Ishikawa (cell line): Measurements from ENCODE around the gene DIAPH3.

Source experiments
- CEBPB ChIP-seq: IDR thresholded peaks from 2 replicates; pipeline ENCODE4 v1.6.1; 2012
- CREB1 ChIP-seq: IDR thresholded peaks from 2 replicates; pipeline ENCODE4 v1.6.1; 2012; ENCODE audit warnings: low read depth
- EGR1 ChIP-seq: IDR thresholded peaks from 2 replicates; pipeline ENCODE4 v1.6.1; 2012
- EP300 ChIP-seq: IDR thresholded peaks from 2 replicates; pipeline ENCODE4 v1.6.1; 2012; ENCODE audit warnings: borderline replicate concordance
- FOXM1 ChIP-seq: IDR thresholded peaks from 2 replicates; pipeline ENCODE4 v1.6.1; 2012; ENCODE audit warnings: low read depth, borderline replicate concordance
- MAX ChIP-seq: IDR thresholded peaks from 2 replicates; pipeline ENCODE4 v1.6.1; 2012
- NFIC ChIP-seq: IDR thresholded peaks from 2 replicates; pipeline ENCODE4 v1.6.1; 2012
- RAD21 ChIP-seq: IDR thresholded peaks from 2 replicates; pipeline ENCODE4 v1.6.1; 2012; ENCODE audit warnings: low read depth
- TAF1 ChIP-seq: IDR thresholded peaks from 2 replicates; pipeline ENCODE4 v1.6.1; 2012; ENCODE audit warnings: low read depth, mild to moderate bottlenecking
- TCF12 ChIP-seq: IDR thresholded peaks from 2 replicates; pipeline ENCODE4 v1.6.1; 2012; ENCODE audit warnings: low read depth
- TEAD4 ChIP-seq: IDR thresholded peaks from 2 replicates; pipeline ENCODE4 v1.6.1; 2012
- YY1 ChIP-seq: IDR thresholded peaks from 2 replicates; pipeline ENCODE4 v1.6.1; 2012; ENCODE audit warnings: low read depth
- ZBTB7A ChIP-seq: IDR thresholded peaks from 2 replicates; pipeline ENCODE4 v1.6.1; 2012; ENCODE audit warnings: low read depth
- TF ChIP-seq, protein P1 (sequence below): IDR thresholded peaks from 2 replicates; pipeline ENCODE4 v1.6.1; 2012
- TF ChIP-seq, protein P2 (sequence below): IDR thresholded peaks from 2 replicates; pipeline ENCODE4 v1.6.1; 2012; ENCODE audit warnings: low read depth, mild to moderate bottlenecking

DIAPH3 gene

DNA sequence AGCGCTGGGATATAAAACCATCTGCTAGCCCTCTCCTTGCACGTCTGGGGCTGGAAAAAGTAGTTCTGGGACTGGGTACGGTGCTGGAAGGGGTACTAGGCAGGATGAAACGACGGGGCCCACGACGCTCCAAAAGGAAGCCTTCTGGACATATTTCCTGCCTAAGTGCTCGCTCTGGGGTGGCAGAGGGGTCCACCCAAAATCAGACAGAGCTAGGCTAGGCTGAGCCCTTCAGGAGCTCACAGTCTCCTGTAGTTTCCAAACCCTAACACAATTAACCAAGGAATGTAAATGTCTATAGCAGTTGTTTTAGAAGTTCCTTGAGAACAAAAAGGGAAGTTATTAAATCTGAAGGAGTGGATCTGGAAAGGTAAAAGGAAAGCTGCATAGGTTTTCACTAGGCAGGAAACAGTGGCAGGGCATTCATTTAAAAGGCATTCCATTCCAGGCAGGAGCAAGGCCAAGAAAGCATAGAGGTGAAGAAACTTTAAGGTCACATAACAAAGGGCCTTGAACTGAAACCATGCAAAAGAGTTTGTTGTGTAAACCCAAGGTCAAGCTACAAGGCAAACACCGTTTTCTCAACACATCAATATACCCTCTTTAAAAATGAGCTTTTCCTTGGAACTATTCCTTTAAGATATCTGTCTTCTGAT, 634 bp upstream of the DIAPH3 start:
- TF ChIP-seq CEBPB (no peak), NFIC (no peak), TEAD4 (no peak), ZBTB7A (no peak), EP300 (no peak), TCF12 (no peak), RAD21 (no peak), CREB1 (no peak), MAX (no peak), EGR1 (no peak), FOXM1 (no peak), TAF1 (no peak), YY1 (no peak)
- TF ChIP-seq, protein P1, sequence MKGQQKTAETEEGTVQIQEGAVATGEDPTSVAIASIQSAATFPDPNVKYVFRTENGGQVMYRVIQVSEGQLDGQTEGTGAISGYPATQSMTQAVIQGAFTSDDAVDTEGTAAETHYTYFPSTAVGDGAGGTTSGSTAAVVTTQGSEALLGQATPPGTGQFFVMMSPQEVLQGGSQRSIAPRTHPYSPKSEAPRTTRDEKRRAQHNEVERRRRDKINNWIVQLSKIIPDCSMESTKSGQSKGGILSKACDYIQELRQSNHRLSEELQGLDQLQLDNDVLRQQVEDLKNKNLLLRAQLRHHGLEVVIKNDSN: no peak
- TF ChIP-seq, protein P2, sequence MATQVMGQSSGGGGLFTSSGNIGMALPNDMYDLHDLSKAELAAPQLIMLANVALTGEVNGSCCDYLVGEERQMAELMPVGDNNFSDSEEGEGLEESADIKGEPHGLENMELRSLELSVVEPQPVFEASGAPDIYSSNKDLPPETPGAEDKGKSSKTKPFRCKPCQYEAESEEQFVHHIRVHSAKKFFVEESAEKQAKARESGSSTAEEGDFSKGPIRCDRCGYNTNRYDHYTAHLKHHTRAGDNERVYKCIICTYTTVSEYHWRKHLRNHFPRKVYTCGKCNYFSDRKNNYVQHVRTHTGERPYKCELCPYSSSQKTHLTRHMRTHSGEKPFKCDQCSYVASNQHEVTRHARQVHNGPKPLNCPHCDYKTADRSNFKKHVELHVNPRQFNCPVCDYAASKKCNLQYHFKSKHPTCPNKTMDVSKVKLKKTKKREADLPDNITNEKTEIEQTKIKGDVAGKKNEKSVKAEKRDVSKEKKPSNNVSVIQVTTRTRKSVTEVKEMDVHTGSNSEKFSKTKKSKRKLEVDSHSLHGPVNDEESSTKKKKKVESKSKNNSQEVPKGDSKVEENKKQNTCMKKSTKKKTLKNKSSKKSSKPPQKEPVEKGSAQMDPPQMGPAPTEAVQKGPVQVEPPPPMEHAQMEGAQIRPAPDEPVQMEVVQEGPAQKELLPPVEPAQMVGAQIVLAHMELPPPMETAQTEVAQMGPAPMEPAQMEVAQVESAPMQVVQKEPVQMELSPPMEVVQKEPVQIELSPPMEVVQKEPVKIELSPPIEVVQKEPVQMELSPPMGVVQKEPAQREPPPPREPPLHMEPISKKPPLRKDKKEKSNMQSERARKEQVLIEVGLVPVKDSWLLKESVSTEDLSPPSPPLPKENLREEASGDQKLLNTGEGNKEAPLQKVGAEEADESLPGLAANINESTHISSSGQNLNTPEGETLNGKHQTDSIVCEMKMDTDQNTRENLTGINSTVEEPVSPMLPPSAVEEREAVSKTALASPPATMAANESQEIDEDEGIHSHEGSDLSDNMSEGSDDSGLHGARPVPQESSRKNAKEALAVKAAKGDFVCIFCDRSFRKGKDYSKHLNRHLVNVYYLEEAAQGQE: no peak

DNA sequence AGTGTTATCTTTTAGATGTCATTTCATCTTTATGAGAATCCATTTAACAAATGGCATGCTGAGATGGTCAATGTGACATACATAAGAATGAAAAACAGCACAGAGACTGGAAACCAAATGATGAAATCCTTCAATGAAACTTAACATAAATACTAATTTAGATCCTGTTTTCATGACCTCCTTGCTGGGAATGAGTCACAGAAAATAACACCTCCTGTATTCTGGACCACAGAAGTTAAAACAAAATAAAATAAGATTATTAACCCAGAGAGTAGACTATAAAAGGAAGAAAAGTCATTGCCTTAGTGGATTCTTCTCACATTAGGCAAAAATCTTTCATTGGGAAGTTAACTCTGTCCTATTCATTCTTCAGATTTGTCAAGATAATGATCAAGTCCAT, 1.6 kb downstream of the DIAPH3 start:
- TF ChIP-seq, protein P1: no peak
- TF ChIP-seq YY1 (no peak), TCF12 (no peak), CREB1 (no peak), NFIC (no peak), CEBPB (no peak), MAX (no peak), TEAD4 (no peak), RAD21 (no peak)

DNA sequence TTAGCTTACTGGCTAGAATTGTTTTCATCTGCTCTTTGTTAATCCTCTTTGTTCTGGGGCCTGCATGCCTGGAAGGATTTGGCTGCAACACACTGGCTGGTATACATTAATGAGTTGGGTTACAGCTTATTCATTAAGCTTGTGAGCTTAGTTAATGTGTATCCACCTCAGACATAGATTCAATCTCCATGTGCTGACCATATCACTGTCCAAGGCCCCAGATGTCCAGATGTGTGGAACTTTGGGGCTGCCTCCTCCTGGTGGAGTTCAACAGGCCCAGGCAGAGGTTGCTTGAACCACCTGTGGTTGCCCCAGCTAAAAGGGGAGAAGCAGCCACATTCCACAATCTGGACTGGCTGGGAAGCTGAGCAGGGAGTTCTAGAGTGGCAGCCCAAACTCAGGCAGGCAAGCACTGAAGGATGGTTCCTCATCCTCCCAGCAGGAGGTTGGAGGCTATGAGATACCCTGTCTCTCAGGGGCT, 5.4 kb downstream of the DIAPH3 start:
- TF ChIP-seq NFIC (no peak), MAX (no peak), CREB1 (no peak)
- TF ChIP-seq, protein P2: no peak
- TF ChIP-seq, protein P1: no peak

DNA sequence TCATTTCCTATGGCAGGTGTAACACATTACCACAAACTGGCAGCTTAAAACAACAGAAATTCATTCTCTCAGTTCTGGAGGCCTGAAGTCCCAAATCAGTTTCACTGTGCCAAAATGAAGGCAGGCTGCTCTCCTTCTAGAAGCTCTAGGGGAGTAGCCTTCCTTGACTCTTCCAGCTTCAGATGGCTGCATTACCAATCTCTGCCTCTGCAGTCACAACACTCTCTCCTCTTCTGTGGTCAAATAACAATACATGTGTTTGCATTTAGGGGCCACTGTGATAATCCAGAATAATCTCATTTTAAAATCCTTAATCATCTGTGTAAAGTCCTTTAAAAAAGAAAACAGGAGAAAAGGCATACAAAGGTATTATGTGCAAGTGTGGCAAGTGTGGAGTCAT, 7.8 kb downstream of the DIAPH3 start:
- TF ChIP-seq CREB1 (no peak), EP300 (no peak), FOXM1 (no peak), EGR1 (no peak), ZBTB7A (no peak), MAX (no peak), CEBPB (no peak), NFIC (no peak), YY1 (no peak), RAD21 (no peak), TEAD4 (no peak), TCF12 (no peak), TAF1 (no peak)
- TF ChIP-seq, protein P1: no peak
- TF ChIP-seq, protein P2: no peak
